GM23338 (cell line): Measurements from ENCODE around the gene ZBTB48. TPM values are rescaled to one million over a fixed set of nuclear protein-coding genes. Genes with fewer than 3 reads are reported as not detected.

Experiments
- ATAC-seq: fragments of 200-7000 bp; cut with Tn5 transposase; 3 replicates; pipeline ENCODE4 v1.9.1; 2020
- DNase-seq: peaks from one replicate; pipeline ENCODE4 v3.0.0-alpha.2; 2015; ENCODE audit warnings: low spot score
- H2AFZ ChIP-seq: fragments of 200-600 bp; sonication (generic); 2 replicates; pipeline ENCODE4 v1.8.0; 2016; ENCODE audit warnings: antibody characterized with exemption, mild to moderate bottlenecking, moderate library complexity
- H3F3A ChIP-seq: fragments of 200-600 bp; sonication (generic); replicated peaks from 2 replicates; pipeline ENCODE4 v1.8.0; 2017; ENCODE audit warnings: antibody characterized with exemption, mixed run types, low read depth
- H3K27ac ChIP-seq: fragments of 200-600 bp; sonication (generic); 2 replicates; pipeline ENCODE4 v1.6.1; 2016; ENCODE audit warnings: low read depth
- H3K27me3 ChIP-seq: fragments of 200-600 bp; sonication (generic); 2 replicates; pipeline ENCODE4 v1.8.0; 2016; ENCODE audit warnings: mild to moderate bottlenecking, mixed run types, moderate library complexity; ENCODE audit not compliant: insufficient read depth
- H3K36me3 ChIP-seq: fragments of 200-600 bp; sonication (generic); 2 replicates; pipeline ENCODE4 v1.8.0; 2016; ENCODE audit warnings: mild to moderate bottlenecking; ENCODE audit not compliant: insufficient read depth
- H3K4me1 ChIP-seq: fragments of 200-600 bp; sonication (generic); 2 replicates; pipeline ENCODE4 v1.8.0; 2016; ENCODE audit warnings: mild to moderate bottlenecking, moderate library complexity; ENCODE audit not compliant: insufficient read depth
- H3K4me2 ChIP-seq: fragments of 200-600 bp; sonication (generic); 2 replicates; pipeline ENCODE4 v1.7.1; 2017; ENCODE audit warnings: mixed run types
- H3K4me3 ChIP-seq: fragments of 200-600 bp; sonication (generic); 2 replicates; pipeline ENCODE4 v1.6.1; 2016; ENCODE audit warnings: mixed run types
- H3K79me2 ChIP-seq: fragments of 200-600 bp; sonication (generic); replicated peaks from 2 replicates; pipeline ENCODE4 v1.8.0; 2017; ENCODE audit warnings: mild to moderate bottlenecking; ENCODE audit not compliant: insufficient read depth
- H3K9me2 ChIP-seq: fragments of 200-600 bp; sonication (generic); 2 replicates; pipeline ENCODE4 v1.8.0; 2017; ENCODE audit not compliant: insufficient read depth
- H4K20me1 ChIP-seq: fragments of 200-600 bp; sonication (generic); replicated peaks from 2 replicates; pipeline ENCODE4 v1.8.0; 2017; ENCODE audit warnings: mild to moderate bottlenecking; ENCODE audit not compliant: insufficient read depth
- H3K27ac Mint-ChIP-seq: 2 replicates; pipeline ENCODE4 v1.8.0; 2020; ENCODE audit warnings: inconsistent platforms, mild to moderate bottlenecking, moderate library complexity, mixed read lengths
- H3K27me3 Mint-ChIP-seq: 3 replicates; pipeline ENCODE4 v1.8.0; 2022; ENCODE audit warnings: low read depth, mild to moderate bottlenecking, moderate library complexity, mixed read lengths, inconsistent platforms; ENCODE audit not compliant: insufficient read depth, poor library complexity
- H3K36me3 Mint-ChIP-seq: 3 replicates; pipeline ENCODE4 v1.8.0; 2021; ENCODE audit warnings: low read depth, mild to moderate bottlenecking, inconsistent platforms, moderate library complexity, mixed read lengths
- H3K4me1 Mint-ChIP-seq: 3 replicates; pipeline ENCODE4 v1.8.0; 2020; ENCODE audit warnings: mild to moderate bottlenecking, inconsistent platforms, mixed read lengths
- H3K4me3 Mint-ChIP-seq: 3 replicates; pipeline ENCODE4 v1.8.0; 2021; ENCODE audit warnings: moderate library complexity, mild to moderate bottlenecking, inconsistent platforms, mixed read lengths
- H3K9me3 Mint-ChIP-seq: 3 replicates; pipeline ENCODE4 v1.8.0; 2020; ENCODE audit warnings: moderate library complexity, mild to moderate bottlenecking, inconsistent platforms, mixed read lengths
- CTCF ChIP-seq, 2 experiments: fragments of 200-600 bp in 1 of 2; sonication (generic) in 1 of 2; conservative IDR thresholded peaks; 2 replicates each; pipeline versions ENCODE4 v1.5.1 to v1.6.1; 2016 to 2017; ENCODE audit warnings: antibody characterized with exemption in 2 of 2, low read depth in 2 of 2, mild to moderate bottlenecking in 2 of 2, moderate library complexity in 1 of 2
- ETS1 ChIP-seq: IDR thresholded peaks from 2 replicates; pipeline ENCODE4 v1.6.1; 2016; ENCODE audit warnings: antibody characterized with exemption
- JUNB ChIP-seq: IDR thresholded peaks from one replicate; pipeline ENCODE4 v1.6.1; 2016; ENCODE audit warnings: antibody characterized with exemption; ENCODE audit not compliant: unreplicated experiment
- NANOG ChIP-seq: IDR thresholded peaks from 2 replicates; pipeline ENCODE4 v1.6.1; 2016; ENCODE audit warnings: antibody characterized with exemption, borderline replicate concordance
- POLR2AphosphoS5 ChIP-seq: IDR thresholded peaks from 2 replicates; pipeline ENCODE4 v1.6.1; 2016; ENCODE audit warnings: antibody characterized with exemption, low read depth
- ZNF462 ChIP-seq: fragments of 250-450 bp; sonication (Bioruptor Pico); IDR thresholded peaks from 2 replicates; pipeline ENCODE4 v1.5.0; 2020; ENCODE audit warnings: mild to moderate bottlenecking, moderate library complexity
- polyA plus RNA-seq: library from polyadenylated mRNA; unstranded; fragments of >200 nt; fragmentation: Nextera tagmentation; extraction: Ambion mirVana; gene quantifications from 2 replicates; pipeline ENCODE4 v1.2.1, GENCODE V29; 2016
- total RNA-seq: library from RNA; depleted of rRNA; stranded (reverse); fragments of >200 nt; shearing (Covaris generic); gene quantifications from 2 replicates; pipeline ENCODE4 v1.2.3, GENCODE V29; 2014

ZBTB48 gene
- total and polyA plus RNA-seq, 2 experiments from 2014 or later, result 17.3 to 25.5 TPM

GRCh38 chr1:6554907-6555778 lies 24.7 kb upstream of the ZBTB48 start, which contains the start of gene TAS1R1:
Gene TAS1R1, plus strand, starts transcription at chr1:6555307. Its CDS starts 67 bp downstream, at chr1:6555374.
- Histone ChIP-seq H3K36me3 (peaks cover 5% of the 10 kb centered on the region; the same call in 1 of the 2 replicates), H3K27ac (no peak within 1 kb of the TSS), H3F3A (0 out of 2 replicates have a peak, but pooled peaks cover 3% of the 10 kb centered on the region), H3K27me3 (no peaks in the 10 kb centered on the region), H4K20me1 (peaks cover 17% of the 10 kb centered on the region), H3K9me2 (no peaks in the 10 kb centered on the region), H2AFZ (peak within 1 kb of the TSS; percentile 87), H3K4me1 (peaks cover 9% of the 10 kb centered on the region), H3K4me2 (peak within 1 kb of the TSS; percentile 91), H3K79me2 (peaks cover 36% of the 10 kb centered on the region), H3K4me3 (peak within 1 kb of the TSS; percentile 96)
- ATAC-seq, result no peak; the same call in 2 of the 3 replicates
- H3K36me3 Mint-ChIP-seq, result peaks cover 12% of the 10 kb centered on the region
- H3K4me1 Mint-ChIP-seq, result peaks cover 9% of the 10 kb centered on the region
- no peak for TF ChIP-seq JUNB
- no peak for TF ChIP-seq ZNF462
- peaks cover 5% of the 10 kb centered on the region for H3K27me3 Mint-ChIP-seq
- H3K27ac Mint-ChIP-seq, result no peak within 1 kb of the TSS
- no peak for DNase-seq
- H3K9me3 Mint-ChIP-seq, result no peaks in the 10 kb centered on the region
- peak within 1 kb of the TSS; percentile 85 for H3K4me3 Mint-ChIP-seq

- Histone ChIP-seq H3K79me2 (peaks cover 17% of the 10 kb centered on the region), H2AFZ (no peak overlapping the region), H3K27me3 (no peaks in the 10 kb centered on the region), H3K4me2 (no peak overlapping the region), H3F3A (0 out of 2 replicates have a peak, but pooled peaks cover 3% of the 10 kb centered on the region), H3K4me3 (no peak overlapping the region), H4K20me1 (peaks cover 9% of the 10 kb centered on the region), H3K36me3 (no peaks in the 10 kb centered on the region), H3K27ac (no peak overlapping the region), H3K4me1 (peaks cover 9% of the 10 kb centered on the region), H3K9me2 (no peaks in the 10 kb centered on the region)
- no peak for ATAC-seq
- peaks cover 5% of the 10 kb centered on the region; the same call in 1 of the 3 replicates for H3K36me3 Mint-ChIP-seq
- no peak overlapping the region for H3K27ac Mint-ChIP-seq
- H3K4me1 Mint-ChIP-seq, result peaks cover 9% of the 10 kb centered on the region
- H3K27me3 Mint-ChIP-seq, result peaks cover 5% of the 10 kb centered on the region
- DNase-seq, result no peak
- H3K4me3 Mint-ChIP-seq, result no peak overlapping the region
- peaks cover 7% of the 10 kb centered on the region; the same call in 2 of the 3 replicates for H3K9me3 Mint-ChIP-seq
- no peak for TF ChIP-seq ETS1
- TF ChIP-seq NANOG, result no peak
- no peak for TF ChIP-seq CTCF (conservative IDR thresholded peaks at IDR 0.05; ENCODE audit: low read depth in 2 of 2)
- no peak for TF ChIP-seq POLR2AphosphoS5
- TF ChIP-seq JUNB, result no peak
These were observed 22.2 kb upstream of the ZBTB48 start for GRCh38 chr1:6557597-6557996.
